Sigmoid colon (tissue), 3 donors: ENCODE results near the gene FILIP1.

ENCODE experiments used
- CTCF ChIP-seq, 4 experiments: fragments of 450-650 bp in 3 of 4; fragments of 200-600 bp in 1 of 4; IDR thresholded peaks; one replicate each; pipeline ENCODE4 v1.5.1; 2016 to 2019; ENCODE audit warnings: antibody characterized with exemption in 4 of 4, mild to moderate bottlenecking in 3 of 4, moderate library complexity in 2 of 4
- POLR2A ChIP-seq, 2 donors: fragments of 450-650 bp; IDR thresholded peaks; one replicate each; pipeline ENCODE4 v1.6.1; 2016; ENCODE audit warnings: antibody characterized with exemption in 2 of 2, mild to moderate bottlenecking in 2 of 2, moderate library complexity in 2 of 2

GRCh38 chr6:75499640-75500039, 6.0 kb upstream of the FILIP1 start:
- no peak for TF ChIP-seq POLR2A (IDR thresholded peaks at IDR 0.05)
- no peak for TF ChIP-seq CTCF (IDR thresholded peaks at IDR 0.05)
